Measurements from ENCODE around the gene ZNF516. TPM values are rescaled to one million over a fixed set of nuclear protein-coding genes. Genes with fewer than 3 reads are reported as not detected.

ZNF516 gene
- total and polyA plus RNA-seq, 7 donors: 2.4 to 20.6 (median 9.6) TPM

GRCh38 chr18:76499637-76500340 is 4.7 kb upstream of the ZNF516 start:
- no peak for TF ChIP-seq CTCF (IDR thresholded peaks at IDR 0.05)
- intact Hi-C loops (cut with DNase I): loop anchor here in 1 of 2 donors (10.0 kb wide), 1 partner anchor 115 kb away; no protein-coding TSS in a partner anchor

DNA sequence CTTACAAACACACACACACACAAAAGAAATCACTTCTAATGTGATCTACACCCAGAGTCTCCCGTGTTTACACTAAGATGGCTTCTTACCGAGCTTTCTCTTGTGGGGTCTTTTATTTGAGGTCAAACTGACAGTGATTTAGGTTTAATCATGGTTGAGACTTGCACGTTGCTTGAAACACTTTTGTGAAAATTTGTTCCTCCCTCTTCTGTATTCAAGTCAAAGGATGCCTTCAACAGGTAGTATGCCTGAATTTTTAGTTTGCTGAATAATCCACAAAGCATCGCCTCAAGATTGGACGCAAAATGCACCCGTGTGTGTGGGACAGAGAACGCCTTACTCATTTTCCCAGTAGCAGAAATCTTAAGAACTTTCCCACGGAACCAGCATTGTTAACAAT is 4.0 kb upstream of the ZNF516 start:
- no peaks in the 10 kb centered on the region for H3K4me1 ChIP-seq
- no peak for ATAC-seq
- H3K4me3 ChIP-seq: no peak overlapping the region
- no peaks in the 10 kb centered on the region for H3K27me3 ChIP-seq (ENCODE audit: insufficient read depth in 3 of 3, low read length in 2 of 3)
- intact Hi-C loops (cut with DNase I): loop anchor here in 1 of 2 donors (10.0 kb wide), 1 partner anchor 116 kb away; no protein-coding TSS in a partner anchor
- H3K36me3 ChIP-seq (ENCODE audit: insufficient read depth in 1 of 2, low read depth in 1 of 2): no peaks in the 10 kb centered on the region
- TF ChIP-seq CTCF (IDR thresholded peaks at IDR 0.05): no peak
- no peak overlapping the region for H3K27ac ChIP-seq
- DNase-seq: no peak
- no peaks in the 10 kb centered on the region for H3K9me3 ChIP-seq
- 60 to 70% (median 67%) methylated on average over 8 of the region's 8 CpGs for WGBS, 3 donors

More at GRCh38 chr18:76499637-76500340, 4.7 kb upstream of the ZNF516 start:
- DNase-seq: no peak
- ATAC-seq: no peak
- H3K4me3 ChIP-seq: no peak overlapping the region
- no peaks in the 10 kb centered on the region for H3K4me1 ChIP-seq
- 61 to 66% (median 63%) methylated on average over 10 of the region's 10 CpGs for WGBS, 3 donors
- H3K27ac ChIP-seq: no peak overlapping the region
- no peaks in the 10 kb centered on the region for H3K9me3 ChIP-seq
- no peaks in the 10 kb centered on the region for H3K27me3 ChIP-seq (ENCODE audit: insufficient read depth in 3 of 3, low read length in 2 of 3)
- H3K36me3 ChIP-seq (ENCODE audit: insufficient read depth in 1 of 2, low read depth in 1 of 2): no peaks in the 10 kb centered on the region

- H3K4me1 ChIP-seq: no peaks in the 10 kb centered on the region
- intact Hi-C loops (cut with DNase I): loop anchor here in 1 of 2 donors (10.0 kb wide), 1 partner anchor 117 kb away; no protein-coding TSS in a partner anchor
- H3K4me3 ChIP-seq: no peak overlapping the region
- H3K27me3 ChIP-seq (ENCODE audit: insufficient read depth in 3 of 3, low read length in 2 of 3): no peaks in the 10 kb centered on the region
- TF ChIP-seq CTCF (IDR thresholded peaks at IDR 0.05): no peak
- H3K27ac ChIP-seq: no peak overlapping the region
- DNase-seq: no peak
- ATAC-seq: no peak
- 27 to 28% (median 27%) methylated on average over 6 of the region's 6 CpGs for WGBS, 3 donors
- H3K9me3 ChIP-seq: no peaks in the 10 kb centered on the region
- no peaks in the 10 kb centered on the region for H3K36me3 ChIP-seq (ENCODE audit: insufficient read depth in 1 of 2, low read depth in 1 of 2)
Observed at GRCh38 chr18:76498064-76498463, 3.0 kb upstream of the ZNF516 start.

DNA sequence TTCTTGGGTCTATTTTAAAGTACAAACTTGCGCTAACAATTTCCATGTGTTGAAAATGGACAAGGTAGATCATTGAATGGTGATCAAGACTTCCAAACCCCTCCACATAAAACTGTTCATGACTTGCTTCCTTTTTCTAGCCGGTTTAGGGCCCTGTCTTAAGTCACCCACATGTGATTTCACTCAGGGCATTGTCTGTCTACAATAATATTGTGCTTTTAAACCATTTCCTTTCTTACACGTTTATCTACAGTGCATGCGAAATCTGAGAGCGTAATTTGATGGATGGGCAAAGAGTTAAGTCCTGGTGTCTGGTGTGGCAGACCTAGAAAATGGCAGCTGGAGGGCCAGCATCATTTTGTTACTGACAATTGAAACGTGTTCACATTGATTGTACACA is 2.0 kb upstream of the ZNF516 start:
- Histone ChIP-seq H3K9me3 (no peaks in the 10 kb centered on the region), H3K27me3 (ENCODE audit: insufficient read depth in 3 of 3, low read length in 2 of 3) (no peaks in the 10 kb centered on the region), H3K36me3 (ENCODE audit: insufficient read depth in 1 of 2, low read depth in 1 of 2) (no peaks in the 10 kb centered on the region), H3K27ac (peak overlapping the region; percentile 91), H3K4me3 (no peak overlapping the region), H3K4me1 (no peaks in the 10 kb centered on the region)
- 52 to 59% (median 54%) methylated on average over 6 of the region's 6 CpGs for WGBS, 3 donors
- ATAC-seq (no peak), DNase-seq (no peak)
- no peak for TF ChIP-seq CTCF (IDR thresholded peaks at IDR 0.05)
- intact Hi-C loops (cut with DNase I): loop anchor here in 1 of 2 donors (10.0 kb wide), 1 partner anchor 118 kb away; no protein-coding TSS in a partner anchor

Measured in psoas muscle (tissue), 8 donors.